ENCODE measurements around the gene LPCAT2. TPM values are rescaled to one million over a fixed set of nuclear protein-coding genes. Genes with fewer than 3 reads are reported as not detected.

Gene LPCAT2
- total and polyA plus RNA-seq, 2 donors (not counting 3 experiments of a cell fraction or from before 2014, with no cell fraction given) = 64.5 to 72.9 TPM

DNA sequence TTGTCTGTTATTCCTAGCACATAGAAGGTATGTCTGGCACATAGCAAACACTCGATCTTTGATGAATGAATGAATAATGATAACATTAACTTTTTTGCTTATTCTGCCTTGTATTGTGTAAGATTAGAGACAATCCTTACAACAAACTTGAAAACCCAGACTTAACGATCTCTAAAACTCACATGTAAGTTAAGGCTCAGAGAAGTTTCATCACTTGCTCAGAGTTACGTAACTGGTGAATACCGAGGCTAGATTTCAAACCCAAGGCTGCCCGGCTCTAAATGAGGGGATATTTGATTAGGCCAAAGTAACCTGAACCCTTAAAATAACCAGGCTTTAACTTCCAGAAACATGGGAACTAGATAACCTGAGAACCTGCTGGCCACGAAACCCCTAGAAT lies 79.9 kb downstream of the LPCAT2 start:
- POLR2A ChIA-PET = no interaction called here
- dilution Hi-C loops (cut with MboI; ENCODE audit: extremely low pct_ligation_motif_present, low sequenced_read_pairs) = no loop called here
- BruUV-seq (replicated peaks) = no TSS peak
- H4K20me1 ChIP-seq (replicated peaks; ENCODE audit: control insufficient read depth, extremely low read depth, insufficient read depth, low read length) = no peaks in the 10 kb centered on the region
- no peak overlapping the region for H3K9ac ChIP-seq (replicated peaks; ENCODE audit: extremely low read depth, insufficient read depth, low read length)
- intact Hi-C loops (cut with micrococcal nuclease) = no loop called here
- CTCF ChIA-PET = no interaction called here
- H3K36me3 ChIP-seq (ENCODE audit: control insufficient read depth in 2 of 2, extremely low read depth in 1 of 2, insufficient read depth in 2 of 2, low read length in 2 of 2) = peaks cover 0 to 5% of the 10 kb centered on the region in 2 experiments
- H3K4me3 ChIP-seq (replicated peaks in 1 of 3; ENCODE audit: insufficient read depth in 1 of 3, low read depth in 1 of 3, low read length in 3 of 3) = no peak overlapping the region
- no peaks in the 10 kb centered on the region for H3K9me3 ChIP-seq (replicated peaks; ENCODE audit: control insufficient read depth, insufficient read depth, low read length)
- no peak for TF ChIP-seq EZH2 (IDR thresholded peaks at IDR 0.05; ENCODE audit: borderline replicate concordance, low read depth, low read length, severe bottlenecking)
- TF ChIP-seq FOS (IDR thresholded peaks at IDR 0.05; ENCODE audit: borderline replicate concordance, insufficient read depth, low read length) = no peak
- TF ChIP-seq GATA2 (IDR thresholded peaks at IDR 0.05; ENCODE audit: insufficient read depth, insufficient read length, low read depth, low read length) = no peak
- TF ChIP-seq, protein P1, sequence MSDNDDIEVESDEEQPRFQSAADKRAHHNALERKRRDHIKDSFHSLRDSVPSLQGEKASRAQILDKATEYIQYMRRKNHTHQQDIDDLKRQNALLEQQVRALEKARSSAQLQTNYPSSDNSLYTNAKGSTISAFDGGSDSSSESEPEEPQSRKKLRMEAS (IDR thresholded peaks at IDR 0.05; ENCODE audit: insufficient read depth, insufficient read length) = no peak
- no peak for TF ChIP-seq MYC (IDR thresholded peaks at IDR 0.05; ENCODE audit: low read depth, low read length)
- no peak for TF ChIP-seq POLR2AphosphoS5 (IDR thresholded peaks at IDR 0.05; ENCODE audit: insufficient read depth, low read depth, low read length)
- TF ChIP-seq, protein P2, sequence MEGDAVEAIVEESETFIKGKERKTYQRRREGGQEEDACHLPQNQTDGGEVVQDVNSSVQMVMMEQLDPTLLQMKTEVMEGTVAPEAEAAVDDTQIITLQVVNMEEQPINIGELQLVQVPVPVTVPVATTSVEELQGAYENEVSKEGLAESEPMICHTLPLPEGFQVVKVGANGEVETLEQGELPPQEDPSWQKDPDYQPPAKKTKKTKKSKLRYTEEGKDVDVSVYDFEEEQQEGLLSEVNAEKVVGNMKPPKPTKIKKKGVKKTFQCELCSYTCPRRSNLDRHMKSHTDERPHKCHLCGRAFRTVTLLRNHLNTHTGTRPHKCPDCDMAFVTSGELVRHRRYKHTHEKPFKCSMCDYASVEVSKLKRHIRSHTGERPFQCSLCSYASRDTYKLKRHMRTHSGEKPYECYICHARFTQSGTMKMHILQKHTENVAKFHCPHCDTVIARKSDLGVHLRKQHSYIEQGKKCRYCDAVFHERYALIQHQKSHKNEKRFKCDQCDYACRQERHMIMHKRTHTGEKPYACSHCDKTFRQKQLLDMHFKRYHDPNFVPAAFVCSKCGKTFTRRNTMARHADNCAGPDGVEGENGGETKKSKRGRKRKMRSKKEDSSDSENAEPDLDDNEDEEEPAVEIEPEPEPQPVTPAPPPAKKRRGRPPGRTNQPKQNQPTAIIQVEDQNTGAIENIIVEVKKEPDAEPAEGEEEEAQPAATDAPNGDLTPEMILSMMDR (IDR thresholded peaks at IDR 0.05; ENCODE audit: extremely low read depth in 1 of 2, insufficient read depth in 1 of 2, low read depth in 1 of 2, low read length in 2 of 2) = no peak
- TF ChIP-seq POLR2A (IDR thresholded peaks at IDR 0.05; ENCODE audit: low read depth, low read length) = no peak
- no peak for TF ChIP-seq JUN (IDR thresholded peaks at IDR 0.05; ENCODE audit: borderline replicate concordance, insufficient read depth, insufficient read length, low read depth)
- no peaks in the 10 kb centered on the region for H3K27me3 ChIP-seq (ENCODE audit: control insufficient read depth in 2 of 2, insufficient read depth in 2 of 2, low read length in 2 of 2)
- no peaks in the 10 kb centered on the region for H3K4me1 ChIP-seq (ENCODE audit: control insufficient read depth, extremely low read depth, insufficient read depth, low read length)
- no peak for DNase-seq (ENCODE audit: low read depth, low spot score)
- no peak overlapping the region for H3K4me2 ChIP-seq (ENCODE audit: insufficient read depth, low read length)
- no peaks in the 10 kb centered on the region for H3K79me2 ChIP-seq (ENCODE audit: control insufficient read depth, insufficient read depth, low read length)
- H2AFZ ChIP-seq (ENCODE audit: low read depth, low read length) = no peak overlapping the region
- H3K9me1 ChIP-seq (replicated peaks; ENCODE audit: control insufficient read depth, extremely low read depth, insufficient read depth, low read length) = no peaks in the 10 kb centered on the region
- FAIRE-seq = no peak
- H3K27ac ChIP-seq (ENCODE audit: insufficient read depth, low read depth, low read length) = no peak overlapping the region
